Heart right ventricle (tissue), 16 donors: Measurements from ENCODE around the gene CBFB. TPM values are rescaled to one million over a fixed set of nuclear protein-coding genes. Genes with fewer than 3 reads are reported as not detected.

ENCODE experiments used
- ATAC-seq, 8 donors: fragments of 200-7000 bp; cut with Tn5 transposase; one replicate each; pipeline ENCODE4 v1.9.1; 2020; ENCODE audit warnings: mild to moderate bottlenecking in 8 of 8, moderate library complexity in 8 of 8, moderate number of reproducible peaks in 1 of 8
- DNase-seq, 2 donors: peaks; one replicate each; pipeline ENCODE4 v3.0.0-alpha.2; 2020
- H3K27ac ChIP-seq, 10 donors: fragments of 200-600 bp; sonication (generic) in 2 of 10; one replicate each; pipeline versions ENCODE4 v1.5.0 to v1.8.0; 2020 to 2022; ENCODE audit warnings: mild to moderate bottlenecking in 3 of 10
- H3K27me3 ChIP-seq, 7 donors: fragments of 200-600 bp; one replicate each; pipeline ENCODE4 v1.8.0; 2021 to 2022; ENCODE audit warnings: mild to moderate bottlenecking in 2 of 7
- H3K36me3 ChIP-seq, 9 donors: fragments of 200-600 bp; sonication (generic) in 1 of 9; one replicate each; pipeline versions ENCODE4 v1.5.0 to v1.8.0; 2020 to 2022; ENCODE audit warnings: mild to moderate bottlenecking in 2 of 9
- H3K4me1 ChIP-seq, 9 donors: fragments of 200-600 bp; sonication (generic) in 1 of 9; one replicate each; pipeline versions ENCODE4 v1.5.0 to v1.8.0; 2020 to 2022; ENCODE audit warnings: mild to moderate bottlenecking in 4 of 9
- H3K4me3 ChIP-seq, 10 donors: fragments of 200-600 bp; sonication (generic) in 2 of 10; one replicate each; pipeline versions ENCODE4 v1.5.0 to v1.8.0; 2020 to 2022; ENCODE audit warnings: mild to moderate bottlenecking in 7 of 10, moderate library complexity in 2 of 10
- H3K9me3 ChIP-seq, 11 donors: fragments of 200-600 bp in 10 of 11; sonication (generic) in 2 of 11; one replicate each; pipeline versions ENCODE4 v1.5.0 to v1.8.0; 2013 to 2022; ENCODE audit warnings: mild to moderate bottlenecking in 2 of 11, control low read depth in 1 of 11, moderate library complexity in 1 of 11
- WGBS, 2 donors: extraction: QIAGEN DNeasy Blood & Tissue Kit; methylation state at CpG; one replicate each; pipeline ENCODE4 v1.1.7; 2013; ENCODE audit warnings: inconsistent platforms in 1 of 2; 5-methylcytosine and 5-hydroxymethylcytosine counted together
- intact Hi-C, 10 donors: fragments of 100-400 bp; cut with DNase I; formaldehyde crosslinking; loops; one replicate each; pipeline versions ENCODE4 v1.11.1 to v1.14.2; 2022
- polyA plus RNA-seq, 2 donors: library from polyadenylated mRNA; stranded (reverse); fragments of 200-250 nt; gene quantifications; one replicate each; pipeline ENCODE4 v1.2.3, GENCODE V29; 2013
- total RNA-seq, 10 donors: library from RNA; stranded (reverse); fragmentation: NEBNext Ultra II Directional in 3 of 10; extraction: Animal tissue kit (Norgen Biotek cat#: 25700) in 3 of 10; gene quantifications; one replicate each; pipeline versions ENCODE4 v1.2.1 to v1.2.4, GENCODE V29; 2021 to 2023
- TF ChIP-seq, protein P1 (sequence below), 9 donors: fragments of 200-600 bp; sonication (generic) in 2 of 9; IDR thresholded peaks; one replicate each; pipeline versions ENCODE4 v1.5.0 to v1.8.0; 2021 to 2022; ENCODE audit warnings: antibody characterized with exemption in 9 of 9, mild to moderate bottlenecking in 5 of 9, moderate library complexity in 1 of 9
- donor health status: Arrhythmogenic right ventricular cardiomyopathy.
- donor health status: ischemic (EF 13 %, LVEDD 7.1; RV severe dilation, severe dysfunction).
- donor health status: healthy with polysubstance abuse.
- donor health status: DM: no; HTN: yes; CAD: no.
- donor health status: DM: no; HTN: no; CAD: no.
- donor health status: ischemic (EF 25% LVEDD 6.9; RV normal size, moderate dysfunction).
- donor health status: ischemic (EF 25% LVEDD 5.7; RV mildly dilated, moderate dysfunction).
- donor health status: healthy.
- donor health status: DM: yes; HTN: yes; CAD: no.
- donor health status: Ischemic cardiomyopathy.
- donor health status: ischemic (EF 35%, LVEDD 5.7; RV mildly dilated, moderate dysfunction).
- donor health status: nonischemic (EF 11% LVEDD 7.7; RV severe dilation, severe dysfunction).
- donor health status: DM: yes; HTN: yes; CAD: no.
- donor health status: PGD.
- donor health status: ischemic (EF 29% LVEDD 5.4; RV normal size, mild dysfunction).
- donor health status: nonischemic (EF 23%, LVEDD 6.1; RV moderate dilation, normal function).

CBFB gene
- total and polyA plus RNA-seq, 12 donors: 17.6 to 36.4 (median 29.0) TPM

GRCh38 chr16:67087803-67088202 is 58.9 kb downstream of the CBFB start:
- TF ChIP-seq, protein P1, sequence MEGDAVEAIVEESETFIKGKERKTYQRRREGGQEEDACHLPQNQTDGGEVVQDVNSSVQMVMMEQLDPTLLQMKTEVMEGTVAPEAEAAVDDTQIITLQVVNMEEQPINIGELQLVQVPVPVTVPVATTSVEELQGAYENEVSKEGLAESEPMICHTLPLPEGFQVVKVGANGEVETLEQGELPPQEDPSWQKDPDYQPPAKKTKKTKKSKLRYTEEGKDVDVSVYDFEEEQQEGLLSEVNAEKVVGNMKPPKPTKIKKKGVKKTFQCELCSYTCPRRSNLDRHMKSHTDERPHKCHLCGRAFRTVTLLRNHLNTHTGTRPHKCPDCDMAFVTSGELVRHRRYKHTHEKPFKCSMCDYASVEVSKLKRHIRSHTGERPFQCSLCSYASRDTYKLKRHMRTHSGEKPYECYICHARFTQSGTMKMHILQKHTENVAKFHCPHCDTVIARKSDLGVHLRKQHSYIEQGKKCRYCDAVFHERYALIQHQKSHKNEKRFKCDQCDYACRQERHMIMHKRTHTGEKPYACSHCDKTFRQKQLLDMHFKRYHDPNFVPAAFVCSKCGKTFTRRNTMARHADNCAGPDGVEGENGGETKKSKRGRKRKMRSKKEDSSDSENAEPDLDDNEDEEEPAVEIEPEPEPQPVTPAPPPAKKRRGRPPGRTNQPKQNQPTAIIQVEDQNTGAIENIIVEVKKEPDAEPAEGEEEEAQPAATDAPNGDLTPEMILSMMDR (IDR thresholded peaks at IDR 0.05): no peak
- H3K27ac ChIP-seq: no peak overlapping the region
- intact Hi-C loops: loop anchor here in 1 of 10 donors (10.0 kb wide), 1 partner anchor 53 kb away; no protein-coding TSS in a partner anchor
- DNase-seq (no peak), ATAC-seq (no peak)
- peaks cover 0 to 51% (median 6%) of the 10 kb centered on the region in 9 donors for H3K36me3 ChIP-seq
- no peaks in the 10 kb centered on the region for H3K9me3 ChIP-seq
- no peak overlapping the region for H3K4me3 ChIP-seq
- peaks cover 0 to 7% (median 0%) of the 10 kb centered on the region in 9 donors for H3K4me1 ChIP-seq
- no peaks in the 10 kb centered on the region for H3K27me3 ChIP-seq

DNA sequence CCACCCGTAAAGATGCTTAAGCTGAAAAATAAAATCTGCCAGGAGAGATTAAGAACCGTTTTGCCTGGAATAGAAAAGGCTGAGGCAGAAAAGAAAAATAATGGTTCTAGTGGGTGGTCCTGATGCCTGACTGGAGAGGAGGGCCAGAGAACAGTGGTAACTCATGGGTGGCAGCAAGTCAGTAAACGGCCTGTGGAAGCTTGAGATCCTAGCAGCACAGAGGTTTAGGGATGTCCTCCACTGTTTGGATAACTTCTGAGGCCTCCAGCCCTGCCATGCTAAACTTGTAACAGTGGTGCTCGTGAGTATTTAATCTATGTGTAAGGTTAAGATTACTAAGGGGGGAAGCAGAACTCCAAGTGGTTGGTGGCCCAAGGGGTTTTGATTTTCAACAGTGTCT is 59.6 kb downstream of the CBFB start:
- 82 to 83% methylated on average over 4 of the region's 4 CpGs for WGBS, 2 donors
- intact Hi-C loops: loop anchor here in 1 of 10 donors (10.0 kb wide), 1 partner anchor 54 kb away; no protein-coding TSS in a partner anchor
- H3K4me3 ChIP-seq: no peak overlapping the region
- H3K9me3 ChIP-seq: no peaks in the 10 kb centered on the region
- no peaks in the 10 kb centered on the region for H3K27me3 ChIP-seq
- H3K36me3 ChIP-seq: peaks cover 0 to 49% (median 3%) of the 10 kb centered on the region in 9 donors
- H3K27ac ChIP-seq: no peak overlapping the region
- peaks cover 0 to 7% (median 0%) of the 10 kb centered on the region in 9 donors for H3K4me1 ChIP-seq
- ATAC-seq (no peak), DNase-seq (no peak)
- TF ChIP-seq, protein P1 (IDR thresholded peaks at IDR 0.05): no peak

DNA sequence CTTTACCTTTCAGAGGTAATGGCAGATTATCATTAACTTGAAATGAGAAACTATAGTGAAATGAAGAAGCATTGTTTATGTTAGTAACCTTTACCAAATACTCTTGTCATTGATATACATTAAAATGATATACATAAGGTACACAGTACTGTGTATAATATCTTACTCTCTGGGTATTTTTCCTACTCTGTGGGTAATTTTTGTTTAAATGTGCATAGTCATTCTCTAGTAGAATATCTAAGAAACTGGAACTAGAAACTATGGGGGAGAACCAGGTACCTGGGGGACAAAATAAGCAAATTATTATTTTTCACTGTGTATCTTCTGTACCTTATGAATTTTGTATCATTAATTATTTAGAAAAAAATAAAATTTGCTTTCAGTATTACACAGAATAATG is 60.2 kb downstream of the CBFB start:
- no peaks in the 10 kb centered on the region for H3K27me3 ChIP-seq
- peaks cover 0 to 49% (median 3%) of the 10 kb centered on the region in 9 donors for H3K36me3 ChIP-seq
- no peak overlapping the region for H3K4me3 ChIP-seq
- no peak for ATAC-seq
- no peak overlapping the region for H3K27ac ChIP-seq
- no peaks in the 10 kb centered on the region for H3K9me3 ChIP-seq
- DNase-seq: no peak
- TF ChIP-seq, protein P1 (IDR thresholded peaks at IDR 0.05): no peak
- intact Hi-C loops: loop anchor here in 1 of 10 donors (10.0 kb wide), 1 partner anchor 54 kb away; no protein-coding TSS in a partner anchor
- H3K4me1 ChIP-seq: peaks cover 0 to 7% (median 0%) of the 10 kb centered on the region in 9 donors

DNA sequence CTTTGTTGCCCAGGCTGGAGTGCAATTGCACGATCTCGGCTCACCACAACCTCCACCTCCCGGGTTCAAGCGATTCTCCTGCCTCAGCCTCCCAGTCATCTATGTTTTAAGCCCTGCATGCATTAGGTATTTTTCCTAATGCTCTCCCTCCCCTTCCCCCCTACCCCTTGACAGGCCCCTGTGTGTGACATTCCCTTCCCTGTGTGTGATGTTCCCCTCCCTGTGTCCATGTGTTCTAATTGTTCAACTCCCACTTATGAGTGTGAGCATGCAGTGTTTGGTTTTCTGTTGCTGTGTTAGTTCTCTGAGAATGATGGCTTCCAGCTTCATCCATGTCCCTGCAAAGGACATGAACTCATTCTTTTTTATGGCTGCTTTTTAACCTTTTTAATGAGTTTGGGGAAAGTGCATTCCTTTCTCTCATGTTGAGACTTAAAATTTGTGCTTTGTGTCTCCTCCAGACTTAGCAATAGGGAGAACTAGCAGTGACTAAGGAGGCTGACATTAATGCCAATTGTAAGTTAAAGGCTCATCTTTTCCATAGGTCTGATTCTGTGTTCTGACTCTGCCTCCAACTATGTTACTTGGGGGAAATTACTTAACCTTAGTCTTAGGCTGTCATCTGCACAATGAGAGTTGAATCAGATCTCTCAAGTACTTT is 63.1 kb downstream of the CBFB start:
- DNase-seq: no peak
- Histone ChIP-seq H3K4me1 (no peaks in the 10 kb centered on the region), H3K27me3 (no peaks in the 10 kb centered on the region), H3K9me3 (no peaks in the 10 kb centered on the region), H3K4me3 (no peak overlapping the region), H3K27ac (no peak overlapping the region), H3K36me3 (peaks cover 0 to 39% (median 0%) of the 10 kb centered on the region in 9 donors)
- TF ChIP-seq, protein P1 (IDR thresholded peaks at IDR 0.05): no peak
- 90 to 94% methylated on average over 4 of the region's 4 CpGs for WGBS, 2 donors
- no peak for ATAC-seq
- intact Hi-C loops: no loop called here
